Muscle of arm (tissue), 12 donors: ENCODE results near the gene LTC4S. TPM values are rescaled to one million over a fixed set of nuclear protein-coding genes. Genes with fewer than 3 reads are reported as not detected.
A peak's percentile ranks its signal among the peaks of the same experiment; 100 is the strongest.

Experiments
- DNase-seq: peaks from one replicate; pipeline ENCODE4 v3.0.0-alpha.2; 2013
- polyA plus RNA-seq, 12 donors: library from polyadenylated mRNA; unstranded; fragments of 120-200 nt; gene quantifications; one replicate each; pipeline ENCODE4 v1.2.1, GENCODE V29; 2013; ENCODE audit not compliant: insufficient read length in 12 of 12

Gene LTC4S
- polyA plus RNA-seq, 12 donors: 0.99 to 3.3 (median 1.7) TPM; not detected in 2

- no peak for DNase-seq
Measured at GRCh38 chr5:179795049-179795862, 1.5 kb downstream of the LTC4S start.

GRCh38 chr5:179795863-179796833 is 2.4 kb downstream of the LTC4S start:
- DNase-seq: peak; percentile 66

GRCh38 chr5:179796877-179797608 is 3.3 kb downstream of the LTC4S start:
- no peak for DNase-seq

GRCh38 chr5:179797741-179798140 is 4.0 kb downstream of the LTC4S start:
- no peak for DNase-seq

GRCh38 chr5:179798144-179798770 is 4.5 kb downstream of the LTC4S start:
- no peak for DNase-seq

GRCh38 chr5:179798771-179799643 is 5.2 kb downstream of the LTC4S start:
- DNase-seq: no peak

- no peak for DNase-seq
Measured at GRCh38 chr5:179799644-179799973, 5.8 kb downstream of the LTC4S start.

- no peak for DNase-seq
Measured at GRCh38 chr5:179800071-179800695, 6.4 kb downstream of the LTC4S start.

- DNase-seq: no peak
Measured at GRCh38 chr5:179800696-179801201, 7.0 kb downstream of the LTC4S start.

GRCh38 chr5:179801304-179802206 is 7.8 kb downstream of the LTC4S start:
- DNase-seq: no peak

- DNase-seq: no peak
Measured at GRCh38 chr5:179802207-179802883, 8.6 kb downstream of the LTC4S start.

GRCh38 chr5:179802950-179803562 is 9.3 kb downstream of the LTC4S start:
- DNase-seq: no peak

GRCh38 chr5:179803651-179804554 is 10.1 kb downstream of the LTC4S start:
- DNase-seq: no peak

GRCh38 chr5:179804555-179804947 is 10.8 kb downstream of the LTC4S start:
- DNase-seq: no peak

- DNase-seq: no peak
Measured at GRCh38 chr5:179805070-179805528, 11.3 kb downstream of the LTC4S start.

GRCh38 chr5:179805529-179806249 is 11.9 kb downstream of the LTC4S start:
- DNase-seq: no peak
